H1 (cell line): ENCODE measurements around the gene LRPPRC. TPM values are rescaled to one million over a fixed set of nuclear protein-coding genes. Genes with fewer than 3 reads are reported as not detected.

Experiments used
- ASH2L ChIP-seq: fragments of 200-600, 300-600 bp; sonication (generic); IDR thresholded peaks from one replicate; pipeline ENCODE4 v1.7.1; 2017; ENCODE audit warnings: low read length
- ATF2 ChIP-seq: IDR thresholded peaks from 2 replicates; pipeline ENCODE4 v1.6.1; 2012; ENCODE audit warnings: low read length, inconsistent platforms
- E2F6 ChIP-seq: IDR thresholded peaks from 2 replicates; pipeline ENCODE4 v1.6.1; 2012; ENCODE audit warnings: inconsistent platforms
- JUN ChIP-seq: IDR thresholded peaks from 2 replicates; pipeline ENCODE4 v1.6.1; 2011; ENCODE audit warnings: low read depth, mild to moderate bottlenecking, improper control_type of control experiment, low read length
- polyA plus RNA-seq, 7 experiments: library from polyadenylated mRNA; depleted of rRNA in 3 of 7; stranded (reverse) in 5 of 7; unstranded in 2 of 7; fragments of >200 nt in 5 of 7; fragments of 200-250 nt in 2 of 7; gene quantifications; 1 replicate in 5 of 7; 2 replicates in 1 of 7; 4 replicates in 1 of 7; pipeline versions ENCODE4 v1.2.1 to v1.2.3, GENCODE V29; 2011 to 2013; ENCODE audit warnings: missing spikeins in 2 of 7, mixed read lengths in 2 of 7
- total RNA-seq: library from RNA; stranded (reverse); fragmentation: NEBNext Ultra II Directional; extraction: Animal tissue kit (Norgen Biotek cat#: 25700); gene quantifications from 2 replicates; pipeline ENCODE4 v1.2.1, GENCODE V29; 2021

LRPPRC gene
- total and polyA plus RNA-seq, 2 of the 8 experiments (the other 6 are each of a cell fraction or from before 2014, with no cell fraction given) = 43.4 to 167 TPM

- no peak for TF ChIP-seq E2F6
- no peak for TF ChIP-seq ATF2
- TF ChIP-seq ASH2L = no peak
- TF ChIP-seq JUN = no peak
These were observed 89.2 kb downstream of the LRPPRC start (continued) for GRCh38 chr2:43906448-43907109.
